Pulmonary artery endothelial cell (primary cell): ENCODE measurements around the gene FN3K. TPM values are rescaled to one million over a fixed set of nuclear protein-coding genes. Genes with fewer than 3 reads are reported as not detected.
"Not testable (repeated sequence)": the region's sequence is repeated elsewhere in the genome, so short reads cannot be mapped to it uniquely, and the experiment has no call there.

Experiments used
- DNase-seq: peaks from one replicate; pipeline ENCODE4 v3.0.0-alpha.2; 2011; ENCODE audit warnings: low read depth, low spot score
- total RNA-seq: library from RNA; depleted of rRNA; stranded (reverse); fragments of >200 nt; gene quantifications from 2 replicates; pipeline ENCODE4 v1.2.3, GENCODE V29; 2014

Gene FN3K
- total RNA-seq, 1 donor from 2014 or later = 5.3 TPM

DNA sequence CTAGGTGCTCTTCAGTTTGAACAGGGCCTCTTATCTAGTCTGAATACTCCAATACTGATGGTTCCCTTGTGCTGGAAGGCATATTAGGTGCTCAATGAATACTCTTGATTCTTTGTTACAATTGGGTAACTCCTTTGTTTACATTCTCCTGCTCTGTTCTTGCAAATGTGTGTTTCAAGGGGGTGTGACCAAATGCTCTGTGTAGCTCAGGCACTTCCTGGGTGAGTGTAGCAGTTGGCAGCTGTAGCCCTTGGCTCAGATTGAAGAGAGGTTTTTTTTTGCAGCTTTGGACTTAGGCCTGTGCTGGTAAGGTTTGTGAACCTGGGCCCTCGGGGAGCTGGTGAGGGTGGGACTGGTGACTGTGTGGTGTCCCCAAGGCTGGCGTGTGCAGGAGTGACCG, 36.6 kb downstream of the FN3K start:
- DNase-seq = no peak

GRCh38 chr17:82774456-82774855, 39.0 kb downstream of the FN3K start:
- not testable (repeated sequence) for DNase-seq

- no peak for DNase-seq
These were observed 39.8 kb downstream of the FN3K start for GRCh38 chr17:82775001-82775823.

- no peak for DNase-seq
These were observed 41.0 kb downstream of the FN3K start for GRCh38 chr17:82776454-82776853.

- DNase-seq = not testable (repeated sequence)
These were observed 42.5 kb downstream of the FN3K start for GRCh38 chr17:82777778-82778375.

DNA sequence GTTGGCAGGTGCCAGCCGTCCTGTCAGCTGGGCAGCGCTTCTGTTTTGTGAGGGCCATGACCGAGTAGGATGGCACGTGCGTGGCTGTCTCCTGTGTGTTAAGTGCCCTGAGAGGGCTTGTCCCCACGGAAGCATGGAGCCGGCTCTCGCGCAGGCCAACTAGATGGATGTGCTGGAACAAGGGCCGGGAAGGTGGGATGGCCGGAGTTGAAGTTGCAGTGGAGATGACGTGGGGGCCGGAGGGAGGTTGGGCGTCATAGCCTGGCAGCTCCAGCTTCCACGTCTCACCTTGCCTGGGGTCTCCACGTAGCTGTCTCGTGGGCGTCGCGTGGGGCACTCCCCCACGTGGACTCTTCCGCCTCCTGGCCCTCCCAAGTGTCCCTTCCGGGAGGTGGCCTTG, 44.1 kb downstream of the FN3K start:
- DNase-seq = no peak

DNA sequence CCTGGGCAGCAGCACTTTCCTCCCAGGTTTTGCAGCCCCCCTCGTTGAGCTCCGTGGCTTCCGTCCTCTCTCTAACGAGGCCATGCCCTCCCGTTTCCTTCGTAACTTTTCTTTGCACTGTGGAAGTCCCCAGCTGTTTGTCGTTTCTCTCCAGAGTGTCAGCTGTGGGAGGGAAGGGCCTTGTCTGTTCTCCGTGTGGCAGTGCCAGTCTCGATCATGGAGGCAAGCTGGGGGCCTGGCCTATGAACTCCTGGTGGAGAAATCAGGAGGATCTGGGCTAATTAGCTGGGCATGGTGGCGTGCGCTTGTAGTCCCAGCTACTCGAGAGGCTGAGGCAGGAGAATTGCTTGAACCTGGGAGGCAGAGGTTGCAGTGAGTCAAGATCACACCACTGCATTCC, 44.8 kb downstream of the FN3K start:
- no peak for DNase-seq

GRCh38 chr17:82780971-82781893, 45.8 kb downstream of the FN3K start:
- DNase-seq = no peak

DNA sequence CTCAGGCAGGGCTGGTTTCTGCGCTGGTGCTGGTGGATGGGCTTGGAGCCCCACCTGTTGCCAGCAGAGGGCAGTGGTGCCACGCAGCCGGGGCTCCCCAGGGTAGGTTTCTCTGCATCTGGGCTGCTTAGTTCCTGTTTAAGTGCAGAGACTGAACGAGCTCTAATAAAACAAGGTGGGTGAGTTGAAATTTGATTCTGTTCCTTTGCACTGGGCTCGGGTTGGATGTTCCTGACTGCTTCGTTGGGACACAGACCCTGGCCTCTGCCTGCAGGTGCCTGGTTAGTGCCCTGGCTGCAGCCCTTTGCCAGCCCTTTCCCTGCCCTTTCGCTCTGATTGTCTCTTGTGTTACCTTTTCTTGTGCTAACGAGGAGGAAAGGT, 46.5 kb downstream of the FN3K start:
- DNase-seq = peak; percentile 20

GRCh38 chr17:82782657-82783207, 47.3 kb downstream of the FN3K start:
- no peak for DNase-seq

DNA sequence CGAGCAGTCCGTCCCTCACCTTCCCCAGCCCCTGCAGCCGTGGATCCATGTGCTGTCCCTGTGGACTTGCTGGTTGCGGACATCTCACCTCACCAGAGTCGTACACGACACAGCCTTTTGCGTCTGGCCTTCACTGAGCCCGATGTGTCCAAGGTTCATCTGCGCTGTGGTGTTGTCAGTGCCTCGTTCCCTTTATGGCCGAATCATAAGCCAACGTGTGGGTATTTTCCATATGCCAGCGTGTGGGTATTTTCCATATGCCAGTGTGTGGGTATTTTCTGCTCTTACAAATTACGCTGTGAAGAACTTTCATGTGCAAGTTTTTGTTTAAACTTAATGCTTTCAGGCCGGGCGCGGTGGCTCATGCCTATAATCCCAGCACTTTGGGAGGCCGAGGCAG, 48.1 kb downstream of the FN3K start:
- DNase-seq = no peak

DNA sequence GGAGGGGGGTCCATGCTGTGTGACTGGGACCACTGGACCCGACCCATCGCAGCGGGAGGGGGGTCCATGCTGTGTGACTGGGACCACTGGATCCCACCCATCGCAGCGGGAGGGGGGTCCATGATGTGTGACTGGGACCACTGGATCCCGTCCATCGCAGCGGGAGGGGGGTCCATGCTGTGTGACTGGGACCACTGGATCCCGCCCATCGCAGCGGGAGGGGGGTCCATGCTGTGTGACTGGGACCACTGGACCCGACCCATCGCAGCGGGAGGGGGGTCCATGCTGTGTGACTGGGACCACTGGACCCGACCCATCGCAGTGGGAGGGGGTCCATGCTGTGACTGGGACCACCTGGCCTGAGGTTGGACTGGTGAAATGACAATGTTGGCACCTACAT, 50.2 kb downstream of the FN3K start:
- DNase-seq = not testable (repeated sequence)

- no peak for DNase-seq
These were observed 51.0 kb downstream of the FN3K start for GRCh38 chr17:82786427-82786826.

- DNase-seq = no peak
These were observed 51.9 kb downstream of the FN3K start for GRCh38 chr17:82787081-82787848.

- DNase-seq = no peak
These were observed 53.0 kb downstream of the FN3K start for GRCh38 chr17:82788206-82789001.

GRCh38 chr17:82789051-82789592, 53.7 kb downstream of the FN3K start:
- DNase-seq = no peak

DNA sequence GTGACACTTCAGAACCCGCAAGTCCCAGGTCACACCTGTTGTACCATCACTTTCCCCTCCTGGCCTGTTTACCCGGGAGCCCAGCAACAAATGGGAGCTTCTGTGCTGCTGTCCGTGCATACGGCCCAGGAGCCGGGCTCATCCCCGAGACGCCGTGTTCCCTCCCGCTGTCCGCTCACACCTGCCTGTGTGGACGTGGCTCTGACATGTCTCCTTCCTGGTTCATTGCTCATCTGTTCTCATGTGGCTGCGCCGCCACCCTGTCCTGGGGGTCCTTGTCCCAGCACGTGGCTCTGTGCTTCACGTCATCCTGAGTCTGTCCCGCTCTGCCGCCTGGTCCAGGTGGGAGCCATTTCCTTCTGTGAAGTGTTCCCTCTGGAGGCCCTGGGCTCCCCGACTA, 54.4 kb downstream of the FN3K start:
- DNase-seq = no peak

- DNase-seq = no peak
These were observed 55.0 kb downstream of the FN3K start for GRCh38 chr17:82790391-82790790.

DNA sequence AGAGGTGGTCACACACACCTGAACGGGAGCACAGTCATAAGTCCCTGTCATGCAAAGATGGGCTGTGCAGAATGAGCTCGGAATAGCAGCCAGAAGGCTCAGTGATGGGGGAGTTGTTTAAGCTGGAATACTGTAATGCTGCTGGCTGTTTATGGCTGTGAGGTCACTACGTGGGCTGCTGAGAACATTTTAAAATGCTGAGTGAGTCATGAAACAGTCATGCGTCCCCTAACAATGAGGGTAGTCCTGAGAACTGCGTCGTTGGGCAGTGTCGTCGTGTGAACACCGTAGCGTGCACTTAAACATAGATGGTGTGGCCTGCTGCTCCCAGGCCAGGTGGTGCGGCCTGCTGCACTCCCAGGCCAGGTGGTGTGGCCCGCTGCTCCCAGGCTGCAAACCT, 56.1 kb downstream of the FN3K start:
- peak; percentile 41 for DNase-seq
